HEK293T (cell line): ENCODE results near the gene GABRD.

Source experiments
- ARNT ChIP-seq: fragments of 450-650 bp; IDR thresholded peaks from 2 replicates; pipeline ENCODE4 v1.6.1; 2017; ENCODE audit warnings: mild to moderate bottlenecking
- FOXK2 ChIP-seq: fragments of 450-650 bp; IDR thresholded peaks from 2 replicates; pipeline ENCODE4 v1.6.1; 2016; ENCODE audit warnings: mild to moderate bottlenecking
- FOXM1 ChIP-seq: fragments of 450-650 bp; IDR thresholded peaks from 2 replicates; pipeline ENCODE4 v1.6.1; 2017; ENCODE audit warnings: mild to moderate bottlenecking, borderline replicate concordance
- NFRKB ChIP-seq: fragments of 450-650 bp; IDR thresholded peaks from 2 replicates; pipeline ENCODE4 v1.6.1; 2016; ENCODE audit warnings: mild to moderate bottlenecking, moderate library complexity
- SP1 ChIP-seq: fragments of 450-650 bp; IDR thresholded peaks from 2 replicates; pipeline ENCODE4 v1.6.1; 2017
- SUZ12 ChIP-seq: fragments of 450-650 bp; IDR thresholded peaks from 2 replicates; pipeline ENCODE4 v1.6.1; 2016; ENCODE audit warnings: mild to moderate bottlenecking
- TARDBP ChIP-seq: fragments of 450-650 bp; IDR thresholded peaks from 2 replicates; pipeline ENCODE4 v1.6.1; 2016
- TF ChIP-seq, protein P1 (sequence below): fragments of 450-650 bp; IDR thresholded peaks from 2 replicates; pipeline ENCODE4 v1.6.1; 2016

DNA sequence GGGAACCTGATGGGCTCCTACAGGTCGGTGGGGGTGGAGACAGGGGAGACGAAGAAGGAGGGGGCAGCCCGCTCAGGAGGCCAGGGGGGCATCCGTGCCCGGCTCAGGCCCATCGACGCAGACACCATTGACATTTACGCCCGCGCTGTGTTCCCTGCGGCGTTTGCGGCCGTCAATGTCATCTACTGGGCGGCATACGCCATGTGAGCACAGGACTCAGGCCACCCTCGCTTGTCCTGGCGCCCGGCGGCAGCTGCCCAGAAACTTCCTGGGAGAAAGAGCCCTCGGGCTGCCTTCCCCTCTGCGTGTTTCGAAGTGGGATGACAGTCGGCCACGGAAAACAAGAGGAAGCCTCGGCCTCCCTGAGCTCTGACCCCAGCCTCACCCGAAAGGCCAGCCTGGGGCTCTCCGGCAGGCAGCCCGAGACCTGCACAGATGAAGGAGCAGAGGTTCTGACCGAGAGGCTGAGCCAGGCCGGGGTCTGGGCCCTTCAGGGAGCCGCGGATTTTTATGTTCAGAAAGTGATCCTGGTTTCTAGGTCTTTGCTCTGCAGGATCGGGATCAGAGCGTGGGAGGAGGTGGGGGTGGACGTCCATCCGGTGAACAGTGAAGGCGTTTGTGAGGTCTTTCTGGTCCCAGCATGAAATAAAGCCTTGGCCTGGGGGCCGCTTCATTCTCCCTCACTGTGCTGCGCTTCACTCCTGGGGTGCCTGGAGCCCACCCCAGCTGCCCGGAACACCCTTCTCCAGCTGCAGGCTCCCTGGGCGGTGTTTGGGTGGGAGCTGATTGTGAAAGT, 11.1 kb downstream of the GABRD start:
- TF ChIP-seq TARDBP (no peak), FOXM1 (no peak), FOXK2 (no peak), SUZ12 (no peak), SP1 (no peak), ARNT (no peak), NFRKB (no peak)
- TF ChIP-seq, protein P1, sequence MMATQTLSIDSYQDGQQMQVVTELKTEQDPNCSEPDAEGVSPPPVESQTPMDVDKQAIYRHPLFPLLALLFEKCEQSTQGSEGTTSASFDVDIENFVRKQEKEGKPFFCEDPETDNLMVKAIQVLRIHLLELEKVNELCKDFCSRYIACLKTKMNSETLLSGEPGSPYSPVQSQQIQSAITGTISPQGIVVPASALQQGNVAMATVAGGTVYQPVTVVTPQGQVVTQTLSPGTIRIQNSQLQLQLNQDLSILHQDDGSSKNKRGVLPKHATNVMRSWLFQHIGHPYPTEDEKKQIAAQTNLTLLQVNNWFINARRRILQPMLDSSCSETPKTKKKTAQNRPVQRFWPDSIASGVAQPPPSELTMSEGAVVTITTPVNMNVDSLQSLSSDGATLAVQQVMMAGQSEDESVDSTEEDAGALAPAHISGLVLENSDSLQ = no peak
